ENCODE data around the gene TRIP11.

DNA sequence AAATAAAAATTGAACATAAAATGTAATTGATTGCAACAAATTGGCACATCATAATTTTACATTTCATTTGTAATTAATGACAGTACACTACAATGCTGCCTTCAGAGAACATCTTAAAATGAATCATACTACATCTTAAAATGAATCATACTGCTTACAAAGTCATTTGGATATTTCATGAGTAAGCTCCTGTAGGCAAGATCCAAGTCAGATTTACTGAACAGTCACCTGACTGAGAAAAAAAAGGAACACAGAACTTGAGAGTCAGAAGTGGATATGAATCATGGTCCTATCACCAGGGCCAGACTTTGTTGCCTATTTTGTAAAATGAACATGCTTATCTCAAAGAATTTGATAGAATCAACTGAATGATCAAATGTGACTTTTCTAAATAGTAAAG lies 59.7 kb downstream of the TRIP11 start:
- TF ChIP-seq EP300 (IDR thresholded peaks at IDR 0.05; ENCODE audit: borderline replicate concordance) (no peak), FOXM1 (IDR thresholded peaks at IDR 0.05; ENCODE audit: borderline replicate concordance, low read depth) (no peak), TAF1 (IDR thresholded peaks at IDR 0.05; ENCODE audit: low read depth) (no peak), RAD21 (IDR thresholded peaks at IDR 0.05; ENCODE audit: low read depth) (no peak), YY1 (IDR thresholded peaks at IDR 0.05; ENCODE audit: low read depth) (no peak), CEBPB (IDR thresholded peaks at IDR 0.05) (no peak), CREB1 (IDR thresholded peaks at IDR 0.05; ENCODE audit: low read depth) (no peak), NFIC (IDR thresholded peaks at IDR 0.05) (no peak), TEAD4 (IDR thresholded peaks at IDR 0.05) (no peak), ZBTB7A (IDR thresholded peaks at IDR 0.05; ENCODE audit: low read depth) (no peak), EGR1 (IDR thresholded peaks at IDR 0.05) (no peak)
- TF ChIP-seq, protein P1, sequence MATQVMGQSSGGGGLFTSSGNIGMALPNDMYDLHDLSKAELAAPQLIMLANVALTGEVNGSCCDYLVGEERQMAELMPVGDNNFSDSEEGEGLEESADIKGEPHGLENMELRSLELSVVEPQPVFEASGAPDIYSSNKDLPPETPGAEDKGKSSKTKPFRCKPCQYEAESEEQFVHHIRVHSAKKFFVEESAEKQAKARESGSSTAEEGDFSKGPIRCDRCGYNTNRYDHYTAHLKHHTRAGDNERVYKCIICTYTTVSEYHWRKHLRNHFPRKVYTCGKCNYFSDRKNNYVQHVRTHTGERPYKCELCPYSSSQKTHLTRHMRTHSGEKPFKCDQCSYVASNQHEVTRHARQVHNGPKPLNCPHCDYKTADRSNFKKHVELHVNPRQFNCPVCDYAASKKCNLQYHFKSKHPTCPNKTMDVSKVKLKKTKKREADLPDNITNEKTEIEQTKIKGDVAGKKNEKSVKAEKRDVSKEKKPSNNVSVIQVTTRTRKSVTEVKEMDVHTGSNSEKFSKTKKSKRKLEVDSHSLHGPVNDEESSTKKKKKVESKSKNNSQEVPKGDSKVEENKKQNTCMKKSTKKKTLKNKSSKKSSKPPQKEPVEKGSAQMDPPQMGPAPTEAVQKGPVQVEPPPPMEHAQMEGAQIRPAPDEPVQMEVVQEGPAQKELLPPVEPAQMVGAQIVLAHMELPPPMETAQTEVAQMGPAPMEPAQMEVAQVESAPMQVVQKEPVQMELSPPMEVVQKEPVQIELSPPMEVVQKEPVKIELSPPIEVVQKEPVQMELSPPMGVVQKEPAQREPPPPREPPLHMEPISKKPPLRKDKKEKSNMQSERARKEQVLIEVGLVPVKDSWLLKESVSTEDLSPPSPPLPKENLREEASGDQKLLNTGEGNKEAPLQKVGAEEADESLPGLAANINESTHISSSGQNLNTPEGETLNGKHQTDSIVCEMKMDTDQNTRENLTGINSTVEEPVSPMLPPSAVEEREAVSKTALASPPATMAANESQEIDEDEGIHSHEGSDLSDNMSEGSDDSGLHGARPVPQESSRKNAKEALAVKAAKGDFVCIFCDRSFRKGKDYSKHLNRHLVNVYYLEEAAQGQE (IDR thresholded peaks at IDR 0.05; ENCODE audit: low read depth): no peak
- TF ChIP-seq, protein P2, sequence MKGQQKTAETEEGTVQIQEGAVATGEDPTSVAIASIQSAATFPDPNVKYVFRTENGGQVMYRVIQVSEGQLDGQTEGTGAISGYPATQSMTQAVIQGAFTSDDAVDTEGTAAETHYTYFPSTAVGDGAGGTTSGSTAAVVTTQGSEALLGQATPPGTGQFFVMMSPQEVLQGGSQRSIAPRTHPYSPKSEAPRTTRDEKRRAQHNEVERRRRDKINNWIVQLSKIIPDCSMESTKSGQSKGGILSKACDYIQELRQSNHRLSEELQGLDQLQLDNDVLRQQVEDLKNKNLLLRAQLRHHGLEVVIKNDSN (IDR thresholded peaks at IDR 0.05): no peak
- TF ChIP-seq, protein P3, sequence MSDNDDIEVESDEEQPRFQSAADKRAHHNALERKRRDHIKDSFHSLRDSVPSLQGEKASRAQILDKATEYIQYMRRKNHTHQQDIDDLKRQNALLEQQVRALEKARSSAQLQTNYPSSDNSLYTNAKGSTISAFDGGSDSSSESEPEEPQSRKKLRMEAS (IDR thresholded peaks at IDR 0.05): no peak

Measured in Ishikawa (cell line).